ENCODE measurements around the gene C1orf159. TPM values are rescaled to one million over a fixed set of nuclear protein-coding genes. Genes with fewer than 3 reads are reported as not detected.
A peak's percentile ranks its signal among the peaks of the same experiment; 100 is the strongest.

C1orf159 gene
- total and polyA plus RNA-seq, 2 of the 8 experiments (the other 6 are each of a cell fraction or from before 2014, with no cell fraction given) = 10.0 to 10.9 TPM

GRCh38 chr1:1072849-1073742, 42.8 kb downstream of the C1orf159 start:
- no peak overlapping the region for H3K4me3 ChIP-seq (ENCODE audit: extremely low read depth in 1 of 4, insufficient read depth in 2 of 4, low read depth in 3 of 4, low read length in 4 of 4)
- H3K56ac ChIP-seq (replicated peaks; ENCODE audit: insufficient read length, low read depth, low read length) = no peak overlapping the region
- H3K14ac ChIP-seq (ENCODE audit: insufficient read length) = no peak overlapping the region
- no peak overlapping the region for H2AFZ ChIP-seq (ENCODE audit: low read length)
- no peak overlapping the region for H2BK120ac ChIP-seq (replicated peaks; ENCODE audit: low read depth, low read length)
- ChIA-PET CTCF (ENCODE audit: partially characterized antibody) (interaction anchor here (0.9 to 2.3 kb wide), 5 partner anchors 9 to 54 kb away, joined by 3 to 5 read pairs (median 4); no protein-coding TSS in a partner anchor), POLR2A (ENCODE audit: partially characterized antibody) (interaction anchor here (1.1 to 1.9 kb wide), 5 partner anchors 9 to 59 kb away, joined by 3 to 6 read pairs (median 4); no protein-coding TSS in a partner anchor)
- peaks cover 0 to 8% of the 10 kb centered on the region in 2 experiments for H4K20me1 ChIP-seq (replicated peaks in 1 of 2; ENCODE audit: control insufficient read depth in 1 of 2, insufficient read depth in 2 of 2, low read length in 2 of 2)
- no peak overlapping the region for H3K4ac ChIP-seq (replicated peaks; ENCODE audit: insufficient read length, low read depth, low read length)
- WGBS, 2 experiments (ENCODE audit: extremely low coverage in 1 of 2, insufficient coverage in 1 of 2, insufficient read length in 1 of 2, insufficient replicate concordance in 2 of 2, low coverage in 1 of 2, low lambda C conversion rate in 2 of 2, missing lambda C conversion rate in 1 of 2) = 89% methylated on average over 21 of the region's 28 CpGs; no CpG with 5 or more reads in 1 of the 2 experiments
- no peaks in the 10 kb centered on the region for H3K36me3 ChIP-seq (ENCODE audit: control insufficient read depth in 2 of 4, insufficient read depth in 4 of 4, low read length in 3 of 4)
- peaks cover 7% of the 10 kb centered on the region; the same call in 1 of the 2 replicates for H3K23me2 ChIP-seq (ENCODE audit: low read depth, low read length)
- H3K27ac ChIP-seq (ENCODE audit: low read depth, low read length) = no peak overlapping the region
- no peak overlapping the region for H2AK5ac ChIP-seq (ENCODE audit: low read depth, low read length)
- H3K79me2 ChIP-seq (ENCODE audit: control insufficient read depth in 1 of 2, insufficient read depth in 2 of 2, low read length in 2 of 2) = no peaks in the 10 kb centered on the region
- no peak overlapping the region for H3K18ac ChIP-seq (ENCODE audit: extremely low read depth, low read length)
- no peaks in the 10 kb centered on the region for H3K9me3 ChIP-seq (ENCODE audit: insufficient read depth in 2 of 2, low read depth in 1 of 2, low read length in 1 of 2)
- no peak overlapping the region for H2BK15ac ChIP-seq (ENCODE audit: low read length)
- no peak overlapping the region for H2BK20ac ChIP-seq (ENCODE audit: low read length)
- DNase-seq (ENCODE audit: low read depth in 1 of 2, low spot score in 2 of 2) (no peak), FAIRE-seq (no peak)
- no peak overlapping the region for H2BK5ac ChIP-seq (ENCODE audit: low read depth, low read length)
- no peak overlapping the region for H3K9ac ChIP-seq (replicated peaks in 1 of 4; ENCODE audit: extremely low read depth in 1 of 4, low read depth in 3 of 4, low read length in 3 of 4)
- H4K5ac ChIP-seq (ENCODE audit: insufficient read length, low read depth, low read length) = no peak overlapping the region
- no peak overlapping the region for H4K91ac ChIP-seq (replicated peaks; ENCODE audit: insufficient read length, low read length)
- peaks cover 0 to 6% (median 0%) of the 10 kb centered on the region in 4 experiments; a peak in 3 of 7 replicates for H3K4me1 ChIP-seq (replicated peaks in 1 of 4; ENCODE audit: control insufficient read depth in 3 of 4, insufficient read depth in 4 of 4, low read length in 3 of 4)
- no peaks in the 10 kb centered on the region for H3K79me1 ChIP-seq (ENCODE audit: low read depth, low read length)
- H4K8ac ChIP-seq (ENCODE audit: extremely low read depth, insufficient read depth, low read length) = 0 out of 2 replicates have a peak overlapping the region, but pooled peaks have one; percentile 5
- H2BK12ac ChIP-seq (ENCODE audit: low read depth, low read length) = no peak overlapping the region
- peaks cover 1 to 18% (median 10%) of the 10 kb centered on the region in 4 experiments; a peak in 6 of 7 replicates for H3K27me3 ChIP-seq (replicated peaks in 1 of 4; ENCODE audit: control insufficient read depth in 3 of 4, extremely low read depth in 1 of 4, insufficient read depth in 3 of 4, low read length in 3 of 4)
- H3K4me2 ChIP-seq (ENCODE audit: insufficient read depth in 1 of 2, low read depth in 2 of 2, low read length in 2 of 2) = no peak overlapping the region
- no peak overlapping the region for H3K23ac ChIP-seq (ENCODE audit: insufficient read length)
- TF ChIP-seq HDAC2 (IDR thresholded peaks at IDR 0.05; ENCODE audit: borderline replicate concordance in 1 of 2, low read depth in 2 of 2, low read length in 2 of 2) = no peak
- TF ChIP-seq, protein P1, sequence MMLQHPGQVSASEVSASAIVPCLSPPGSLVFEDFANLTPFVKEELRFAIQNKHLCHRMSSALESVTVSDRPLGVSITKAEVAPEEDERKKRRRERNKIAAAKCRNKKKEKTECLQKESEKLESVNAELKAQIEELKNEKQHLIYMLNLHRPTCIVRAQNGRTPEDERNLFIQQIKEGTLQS (IDR thresholded peaks at IDR 0.05; ENCODE audit: insufficient read depth, low read depth, low read length) = no peak
- TF ChIP-seq KDM5A (IDR thresholded peaks at IDR 0.05; ENCODE audit: low read length) = no peak
- TF ChIP-seq, protein P2, sequence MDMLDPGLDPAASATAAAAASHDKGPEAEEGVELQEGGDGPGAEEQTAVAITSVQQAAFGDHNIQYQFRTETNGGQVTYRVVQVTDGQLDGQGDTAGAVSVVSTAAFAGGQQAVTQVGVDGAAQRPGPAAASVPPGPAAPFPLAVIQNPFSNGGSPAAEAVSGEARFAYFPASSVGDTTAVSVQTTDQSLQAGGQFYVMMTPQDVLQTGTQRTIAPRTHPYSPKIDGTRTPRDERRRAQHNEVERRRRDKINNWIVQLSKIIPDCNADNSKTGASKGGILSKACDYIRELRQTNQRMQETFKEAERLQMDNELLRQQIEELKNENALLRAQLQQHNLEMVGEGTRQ (IDR thresholded peaks at IDR 0.05; ENCODE audit: low read length) = no peak
- no peak for TF ChIP-seq ZNF274 (IDR thresholded peaks at IDR 0.05; ENCODE audit: borderline replicate concordance, extremely low read depth, low read length)
- no peak for TF ChIP-seq SIX5 (IDR thresholded peaks at IDR 0.05; ENCODE audit: low read depth, low read length)
- no peak for TF ChIP-seq RAD21 (IDR thresholded peaks at IDR 0.05 in 1 of 2, conservative IDR thresholded peaks at IDR 0.05 in 1 of 2; ENCODE audit: low read depth in 2 of 2, low read length in 2 of 2)
- no peak for TF ChIP-seq RFX5 (IDR thresholded peaks at IDR 0.05; ENCODE audit: borderline replicate concordance, low read depth, low read length)

Data from H1 (cell line).